Gastroesophageal sphincter (tissue), 4 donors: ENCODE measurements around the gene ALPL. TPM values are rescaled to one million over a fixed set of nuclear protein-coding genes. Genes with fewer than 3 reads are reported as not detected.

Experiments used
- ATAC-seq: fragments of 150-250 bp; one replicate; pipeline ENCODE4 v1.9.1; 2016; ENCODE audit warnings: mild to moderate bottlenecking, moderate library complexity
- H3K27ac ChIP-seq, 4 donors: fragments of 200-600 bp; sonication (generic) in 3 of 4; 1 replicate in 3 of 4; 2 replicates in 1 of 4; pipeline ENCODE4 v1.5.1; 2016 to 2019
- H3K27me3 ChIP-seq: fragments of 200-600 bp; sonication (generic); one replicate; pipeline ENCODE4 v1.5.1; 2019
- H3K36me3 ChIP-seq, 2 donors: fragments of 200-600 bp; sonication (generic); one replicate each; pipeline ENCODE4 v1.5.1; 2019; ENCODE audit warnings: control low read depth in 1 of 2
- H3K4me1 ChIP-seq, 3 donors: fragments of 200-600 bp; sonication (generic); 1 replicate in 2 of 3; 2 replicates in 1 of 3; pipeline ENCODE4 v1.5.1; 2016 to 2019; ENCODE audit warnings: control low read depth in 2 of 3
- H3K4me3 ChIP-seq, 2 donors: fragments of 200-600 bp; sonication (generic); one replicate each; pipeline ENCODE4 v1.5.1; 2019; ENCODE audit warnings: mild to moderate bottlenecking in 1 of 2, moderate library complexity in 1 of 2
- H3K9me3 ChIP-seq, 3 donors: fragments of 200-600 bp; sonication (generic); one replicate each; pipeline ENCODE4 v1.5.1; 2017 to 2019; ENCODE audit warnings: control low read depth in 2 of 3
- EP300 ChIP-seq: sonication (generic); formaldehyde crosslinking; IDR thresholded peaks from one replicate; pipeline ENCODE4 v1.6.1; 2017; ENCODE audit warnings: antibody characterized with exemption, mild to moderate bottlenecking
- POLR2A ChIP-seq, 2 donors: fragments of 450-650 bp; IDR thresholded peaks; one replicate each; pipeline ENCODE4 v1.6.1; 2017; ENCODE audit warnings: antibody characterized with exemption in 2 of 2, mild to moderate bottlenecking in 2 of 2, moderate library complexity in 1 of 2
- POLR2AphosphoS5 ChIP-seq: sonication (generic); formaldehyde crosslinking; IDR thresholded peaks from one replicate; pipeline ENCODE4 v1.6.1; 2017; ENCODE audit warnings: antibody characterized with exemption
- whole genome bisulfite sequencing, 2 donors: methylation state at CpG; one replicate each; pipeline ENCODE4 v1.1.5; 2018; ENCODE audit warnings: low coverage in 1 of 2; 5-methylcytosine and 5-hydroxymethylcytosine counted together
- total RNA-seq, 4 donors: library from RNA; depleted of rRNA; stranded (reverse); fragments of >200 nt; gene quantifications; one replicate each; pipeline ENCODE4 v1.1.0, GENCODE V29; 2016
- TF ChIP-seq, protein P1 (sequence below), 4 experiments: fragments of 200-600 bp in 2 of 4; fragments of 450-650 bp in 2 of 4; sonication (generic) in 1 of 4; IDR thresholded peaks; one replicate each; pipeline ENCODE4 v1.5.1; 2017 to 2019; ENCODE audit warnings: antibody characterized with exemption in 4 of 4, mild to moderate bottlenecking in 2 of 4, moderate library complexity in 2 of 4

The ALPL gene
- total RNA-seq, 4 donors from 2014 or later, result 0.62 to 6.1 (median 3.9) TPM

DNA sequence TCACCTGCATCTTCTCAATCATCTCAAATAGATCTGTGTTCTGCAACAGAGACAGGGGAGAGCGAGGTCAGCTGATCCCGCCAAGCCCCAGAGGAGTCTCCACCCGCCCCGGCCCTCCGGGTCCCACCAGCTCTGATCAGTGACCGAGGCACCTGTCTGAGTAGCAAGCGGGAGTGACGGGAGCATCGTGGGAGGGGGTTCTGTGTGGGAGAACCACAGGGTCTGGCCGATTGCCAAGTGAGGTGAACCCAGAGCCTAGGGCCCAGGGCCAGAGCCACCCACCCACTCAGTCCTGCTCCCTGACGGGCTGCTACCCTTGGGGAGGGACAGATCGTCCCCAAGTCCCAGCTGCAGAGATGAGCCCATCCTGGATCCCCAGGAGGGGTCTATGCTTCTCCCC is 110.8 kb downstream of the ALPL start:
- peaks cover 0 to 8% (median 0%) of the 10 kb centered on the region in 3 donors for H3K4me1 ChIP-seq
- TF ChIP-seq, protein P1, sequence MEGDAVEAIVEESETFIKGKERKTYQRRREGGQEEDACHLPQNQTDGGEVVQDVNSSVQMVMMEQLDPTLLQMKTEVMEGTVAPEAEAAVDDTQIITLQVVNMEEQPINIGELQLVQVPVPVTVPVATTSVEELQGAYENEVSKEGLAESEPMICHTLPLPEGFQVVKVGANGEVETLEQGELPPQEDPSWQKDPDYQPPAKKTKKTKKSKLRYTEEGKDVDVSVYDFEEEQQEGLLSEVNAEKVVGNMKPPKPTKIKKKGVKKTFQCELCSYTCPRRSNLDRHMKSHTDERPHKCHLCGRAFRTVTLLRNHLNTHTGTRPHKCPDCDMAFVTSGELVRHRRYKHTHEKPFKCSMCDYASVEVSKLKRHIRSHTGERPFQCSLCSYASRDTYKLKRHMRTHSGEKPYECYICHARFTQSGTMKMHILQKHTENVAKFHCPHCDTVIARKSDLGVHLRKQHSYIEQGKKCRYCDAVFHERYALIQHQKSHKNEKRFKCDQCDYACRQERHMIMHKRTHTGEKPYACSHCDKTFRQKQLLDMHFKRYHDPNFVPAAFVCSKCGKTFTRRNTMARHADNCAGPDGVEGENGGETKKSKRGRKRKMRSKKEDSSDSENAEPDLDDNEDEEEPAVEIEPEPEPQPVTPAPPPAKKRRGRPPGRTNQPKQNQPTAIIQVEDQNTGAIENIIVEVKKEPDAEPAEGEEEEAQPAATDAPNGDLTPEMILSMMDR (IDR thresholded peaks at IDR 0.05), result no peak
- TF ChIP-seq POLR2AphosphoS5 (no peak), EP300 (no peak), POLR2A (IDR thresholded peaks at IDR 0.05) (no peak)

DNA sequence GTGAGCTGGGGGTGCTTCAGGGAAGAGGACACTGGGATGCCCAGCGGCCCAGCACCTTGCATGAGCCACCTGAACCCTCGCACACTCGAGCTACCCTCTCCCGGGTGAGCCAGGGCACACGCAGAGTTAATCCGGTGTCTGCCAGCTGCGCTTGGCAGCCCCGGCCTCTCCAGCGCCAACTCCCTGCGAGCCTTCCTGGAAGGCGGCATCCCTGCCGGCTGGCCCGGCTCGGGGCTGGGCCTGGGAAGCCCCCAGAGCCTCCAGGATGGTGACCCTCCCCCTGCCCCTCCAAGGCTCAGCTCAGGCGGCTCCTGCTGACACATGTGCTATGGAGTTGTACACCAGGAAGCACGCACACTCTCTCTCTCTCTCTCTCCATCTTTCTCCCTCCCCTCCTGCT is 111.3 kb downstream of the ALPL start:
- no peak for ATAC-seq
- H3K36me3 ChIP-seq, result no peaks in the 10 kb centered on the region
- no peak overlapping the region for H3K4me3 ChIP-seq
- H3K4me1 ChIP-seq, result peaks cover 0 to 8% (median 0%) of the 10 kb centered on the region in 3 donors
- H3K27ac ChIP-seq, result no peak overlapping the region
- TF ChIP-seq POLR2A (IDR thresholded peaks at IDR 0.05) (no peak), POLR2AphosphoS5 (no peak), EP300 (no peak)
- TF ChIP-seq, protein P1 (IDR thresholded peaks at IDR 0.05), result no peak
- 18 to 19% methylated on average over 6 to 13 of the region's 16 CpGs for WGBS, 2 donors
- no peaks in the 10 kb centered on the region for H3K9me3 ChIP-seq
- peaks cover 31% of the 10 kb centered on the region for H3K27me3 ChIP-seq

More for the DNA sequence above, 110.8 kb downstream of the ALPL start:
- H3K9me3 ChIP-seq, result no peaks in the 10 kb centered on the region
- no peak overlapping the region for H3K27ac ChIP-seq
- H3K27me3 ChIP-seq, result peaks cover 29% of the 10 kb centered on the region
- H3K36me3 ChIP-seq, result no peaks in the 10 kb centered on the region
- H3K4me3 ChIP-seq, result no peak overlapping the region
- WGBS, 2 donors, result no CpG with 5 or more reads among the region's 12 CpGs
- no peak for ATAC-seq

DNA sequence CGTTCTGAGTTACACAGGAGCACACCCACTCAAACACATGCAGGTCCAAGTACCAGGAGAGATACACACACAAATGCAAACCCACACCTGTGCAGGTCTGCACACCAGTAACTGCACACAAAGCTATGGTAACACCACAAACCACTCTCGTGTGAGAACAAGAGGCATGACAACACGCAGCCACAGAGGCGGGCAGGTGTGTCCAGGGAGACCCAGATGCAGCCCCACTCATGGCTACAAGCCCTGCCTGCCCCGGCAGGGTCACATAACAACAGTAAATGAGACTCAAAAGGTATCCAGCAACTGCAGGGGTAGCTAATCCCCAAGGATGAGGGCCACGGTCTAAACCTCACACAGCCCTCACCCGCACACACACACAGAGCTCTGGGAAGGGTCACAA is 111.8 kb downstream of the ALPL start:
- H3K36me3 ChIP-seq, result no peaks in the 10 kb centered on the region
- H3K4me1 ChIP-seq, result peaks cover 0 to 8% (median 0%) of the 10 kb centered on the region in 3 donors
- TF ChIP-seq POLR2A (IDR thresholded peaks at IDR 0.05) (no peak), POLR2AphosphoS5 (no peak), EP300 (no peak)
- TF ChIP-seq, protein P1 (IDR thresholded peaks at IDR 0.05), result no peak
- H3K27ac ChIP-seq, result no peak overlapping the region
- no peak overlapping the region for H3K4me3 ChIP-seq
- 65 to 78% methylated on average over 1 to 3 of the region's 7 CpGs for WGBS, 2 donors
- H3K9me3 ChIP-seq, result no peaks in the 10 kb centered on the region
- H3K27me3 ChIP-seq, result peaks cover 31% of the 10 kb centered on the region
- no peak for ATAC-seq

DNA sequence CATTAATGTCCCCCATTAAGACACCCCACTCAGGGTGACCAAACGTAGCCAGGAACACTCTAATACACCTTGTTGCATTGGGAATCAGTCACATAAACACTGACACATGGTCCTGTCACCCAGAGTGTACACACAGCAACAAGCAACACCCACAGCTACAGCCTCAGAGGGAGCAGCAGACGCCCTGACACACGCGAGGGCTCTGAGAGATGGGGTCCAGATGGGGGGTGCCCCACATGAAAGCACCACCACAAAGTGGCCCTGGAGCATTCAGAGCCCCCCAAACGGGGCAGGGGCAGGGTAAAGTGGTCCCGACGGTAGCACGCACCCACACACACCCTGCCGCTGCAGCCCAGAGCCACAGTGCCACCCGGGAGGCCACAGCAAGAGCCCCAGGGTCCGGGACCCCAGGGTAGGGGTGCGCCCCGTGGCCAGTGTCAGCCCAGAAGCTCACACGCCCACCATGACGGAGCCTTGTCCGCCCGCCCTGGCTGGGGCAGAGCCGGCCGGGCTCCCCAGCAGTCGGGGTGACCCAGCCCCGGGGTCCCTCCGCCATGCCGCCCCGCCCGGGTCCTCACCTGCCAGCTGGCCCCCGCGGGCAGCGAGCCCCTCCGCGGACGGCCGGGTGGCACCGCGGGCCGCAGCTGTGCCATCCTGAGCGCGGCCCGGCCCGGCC is 112.7 kb downstream of the ALPL start:
- Histone ChIP-seq H3K36me3 (no peaks in the 10 kb centered on the region), H3K27ac (no peak overlapping the region), H3K4me1 (peaks cover 0 to 8% (median 0%) of the 10 kb centered on the region in 3 donors), H3K27me3 (peaks cover 35% of the 10 kb centered on the region), H3K4me3 (peak overlapping the region in 1 of 2 donors; percentile 38), H3K9me3 (no peaks in the 10 kb centered on the region)
- no peak for TF ChIP-seq POLR2A (IDR thresholded peaks at IDR 0.05)
- TF ChIP-seq EP300, result no peak
- TF ChIP-seq, protein P1 (IDR thresholded peaks at IDR 0.05), result no peak
- TF ChIP-seq POLR2AphosphoS5, result no peak
- WGBS, 2 donors, result 100% methylated on average over 1 of the region's 39 CpGs; no CpG with 5 or more reads in 1 of the 2 donors
- no peak for ATAC-seq
